Ishikawa (cell line): ENCODE results near the gene MOB3A.

Experiments
- CEBPB ChIP-seq: IDR thresholded peaks from 2 replicates; pipeline ENCODE4 v1.6.1; 2012
- CREB1 ChIP-seq: IDR thresholded peaks from 2 replicates; pipeline ENCODE4 v1.6.1; 2012; ENCODE audit warnings: low read depth
- EGR1 ChIP-seq: IDR thresholded peaks from 2 replicates; pipeline ENCODE4 v1.6.1; 2012
- EP300 ChIP-seq: IDR thresholded peaks from 2 replicates; pipeline ENCODE4 v1.6.1; 2012; ENCODE audit warnings: borderline replicate concordance
- FOXM1 ChIP-seq: IDR thresholded peaks from 2 replicates; pipeline ENCODE4 v1.6.1; 2012; ENCODE audit warnings: low read depth, borderline replicate concordance
- MAX ChIP-seq: IDR thresholded peaks from 2 replicates; pipeline ENCODE4 v1.6.1; 2012
- NFIC ChIP-seq: IDR thresholded peaks from 2 replicates; pipeline ENCODE4 v1.6.1; 2012
- RAD21 ChIP-seq: IDR thresholded peaks from 2 replicates; pipeline ENCODE4 v1.6.1; 2012; ENCODE audit warnings: low read depth
- REST ChIP-seq: IDR thresholded peaks from 2 replicates; pipeline ENCODE4 v1.6.1; 2012; ENCODE audit warnings: low read depth, mild to moderate bottlenecking
- TAF1 ChIP-seq: IDR thresholded peaks from 2 replicates; pipeline ENCODE4 v1.6.1; 2012; ENCODE audit warnings: low read depth, mild to moderate bottlenecking
- TCF12 ChIP-seq: IDR thresholded peaks from 2 replicates; pipeline ENCODE4 v1.6.1; 2012; ENCODE audit warnings: low read depth
- TEAD4 ChIP-seq: IDR thresholded peaks from 2 replicates; pipeline ENCODE4 v1.6.1; 2012
- YY1 ChIP-seq: IDR thresholded peaks from 2 replicates; pipeline ENCODE4 v1.6.1; 2012; ENCODE audit warnings: low read depth
- ZBTB7A ChIP-seq: IDR thresholded peaks from 2 replicates; pipeline ENCODE4 v1.6.1; 2012; ENCODE audit warnings: low read depth
- TF ChIP-seq, protein P1 (sequence below): IDR thresholded peaks from 2 replicates; pipeline ENCODE4 v1.6.1; 2012

MOB3A gene

GRCh38 chr19:2097886-2098327 is 1.8 kb upstream of the MOB3A start:
- TF ChIP-seq, protein P1, sequence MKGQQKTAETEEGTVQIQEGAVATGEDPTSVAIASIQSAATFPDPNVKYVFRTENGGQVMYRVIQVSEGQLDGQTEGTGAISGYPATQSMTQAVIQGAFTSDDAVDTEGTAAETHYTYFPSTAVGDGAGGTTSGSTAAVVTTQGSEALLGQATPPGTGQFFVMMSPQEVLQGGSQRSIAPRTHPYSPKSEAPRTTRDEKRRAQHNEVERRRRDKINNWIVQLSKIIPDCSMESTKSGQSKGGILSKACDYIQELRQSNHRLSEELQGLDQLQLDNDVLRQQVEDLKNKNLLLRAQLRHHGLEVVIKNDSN: no peak
- no peak for TF ChIP-seq REST
- no peak for TF ChIP-seq MAX
- no peak for TF ChIP-seq TAF1
- no peak for TF ChIP-seq YY1
- no peak for TF ChIP-seq TCF12
- TF ChIP-seq ZBTB7A: no peak
- no peak for TF ChIP-seq RAD21
- no peak for TF ChIP-seq EGR1
- TF ChIP-seq CEBPB: no peak
- no peak for TF ChIP-seq TEAD4
- no peak for TF ChIP-seq CREB1
- no peak for TF ChIP-seq FOXM1
- no peak for TF ChIP-seq NFIC
- no peak for TF ChIP-seq EP300

GRCh38 chr19:2097203-2097885 is 1.2 kb upstream of the MOB3A start:
- TF ChIP-seq EP300 (no peak), MAX (no peak), FOXM1 (no peak), TCF12 (no peak), NFIC (no peak), REST (no peak), EGR1 (no peak; the same call in 1 of the 2 replicates), TAF1 (no peak)

- TF ChIP-seq NFIC (no peak), TAF1 (0 out of 2 replicates have a peak, but pooled peaks have one; percentile 29), TEAD4 (no peak), RAD21 (peak; percentile 59), MAX (peak; percentile 57)
Observed at GRCh38 chr19:2096480-2097202, 515 bp upstream of the MOB3A start, which contains the start of gene IZUMO4. TSS of gene IZUMO4 (plus strand) at chr19:2096915. CDS start at chr19:2096946, 31 bp downstream.

DNA sequence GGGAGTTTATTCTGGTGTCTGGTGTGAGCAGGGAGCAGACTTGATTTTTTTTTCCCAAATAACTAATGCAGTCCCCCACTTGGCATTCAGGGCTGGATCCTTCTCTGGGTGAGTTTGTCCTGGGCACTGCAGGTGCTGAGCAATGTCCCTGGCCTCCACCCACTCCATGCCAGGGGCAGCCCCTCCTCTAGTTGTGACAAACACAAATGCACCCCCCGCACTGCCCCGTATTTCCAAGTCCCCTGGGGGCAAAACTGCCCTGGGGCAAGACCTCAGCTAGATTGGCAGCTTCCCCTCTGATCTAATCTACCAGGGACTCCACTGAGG is 6.4 kb downstream of the MOB3A start:
- TF ChIP-seq MAX (no peak), REST (no peak), NFIC (no peak), CREB1 (no peak), TCF12 (no peak), FOXM1 (no peak), YY1 (no peak), TEAD4 (no peak), CEBPB (no peak)
- TF ChIP-seq, protein P1: no peak
